HG02571 (cell line): ENCODE data around the gene LY9.
"Not testable (repeated sequence)": the region's sequence is repeated elsewhere in the genome, so short reads cannot be mapped to it uniquely, and the experiment has no call there.

Source experiments
- ATAC-seq: cut with Tn5 transposase; IDR thresholded peaks from one replicate; pipeline ENCODE4 v1.9.1; 2021; ENCODE audit warnings: mild to moderate bottlenecking, moderate library complexity; ENCODE audit not compliant: unreplicated experiment

Gene LY9

DNA sequence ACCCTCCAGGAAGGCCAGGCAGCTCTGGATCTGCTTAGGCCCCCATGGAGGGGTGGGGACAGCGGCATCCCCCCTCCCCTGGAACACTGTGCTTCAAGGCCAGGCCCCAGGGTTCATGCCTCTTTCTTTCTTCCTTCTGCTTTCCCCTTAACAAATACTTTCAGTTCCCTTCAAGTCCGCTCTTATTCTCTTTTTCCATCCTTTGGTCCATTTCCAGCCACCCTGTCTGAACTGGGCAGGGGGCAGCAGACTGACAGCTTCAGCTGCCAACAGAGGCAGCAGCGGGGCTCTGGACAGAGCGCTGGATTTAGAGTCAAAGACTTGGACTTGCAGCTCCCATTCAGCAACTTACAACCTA lies 67.8 kb downstream of the LY9 start:
- ATAC-seq, result no peak

DNA sequence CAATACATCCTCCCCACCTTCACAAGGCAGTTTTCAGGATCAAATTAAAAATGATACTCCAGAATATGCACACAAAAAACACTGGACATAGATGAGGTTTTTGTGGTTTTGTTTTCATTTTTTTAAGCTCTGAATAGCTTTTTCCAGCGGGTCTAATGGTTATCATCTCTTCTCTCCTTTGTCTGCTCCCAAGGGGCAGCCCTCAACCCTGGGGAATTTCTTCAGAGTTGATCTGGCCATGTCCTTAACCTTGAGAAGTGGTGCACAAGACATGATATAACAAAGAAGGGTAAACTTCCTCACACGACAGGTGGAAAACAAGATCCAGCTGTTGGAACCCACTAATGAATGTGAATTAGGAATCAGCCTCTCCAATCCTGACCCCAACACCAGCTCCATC lies 68.2 kb downstream of the LY9 start:
- ATAC-seq, result no peak

DNA sequence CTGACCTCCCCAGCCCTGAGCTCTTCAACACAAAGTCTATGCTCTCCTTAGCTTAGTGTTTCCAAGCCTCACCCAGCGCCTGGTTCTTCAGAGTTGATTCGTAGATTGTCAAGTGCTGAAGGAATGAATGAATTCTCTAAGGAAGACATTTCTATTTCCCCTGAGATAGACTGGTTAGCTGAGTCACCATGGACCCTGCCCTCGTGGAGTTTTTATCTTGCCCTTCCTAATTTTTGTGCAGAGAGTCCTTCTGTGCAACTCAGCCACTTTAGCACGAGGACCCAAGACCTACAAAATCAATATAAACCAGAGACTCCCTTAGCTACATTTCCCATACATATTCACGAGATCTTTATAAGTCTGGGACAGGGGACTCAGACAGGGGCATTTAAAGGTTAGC lies 69.4 kb downstream of the LY9 start:
- no peak for ATAC-seq

DNA sequence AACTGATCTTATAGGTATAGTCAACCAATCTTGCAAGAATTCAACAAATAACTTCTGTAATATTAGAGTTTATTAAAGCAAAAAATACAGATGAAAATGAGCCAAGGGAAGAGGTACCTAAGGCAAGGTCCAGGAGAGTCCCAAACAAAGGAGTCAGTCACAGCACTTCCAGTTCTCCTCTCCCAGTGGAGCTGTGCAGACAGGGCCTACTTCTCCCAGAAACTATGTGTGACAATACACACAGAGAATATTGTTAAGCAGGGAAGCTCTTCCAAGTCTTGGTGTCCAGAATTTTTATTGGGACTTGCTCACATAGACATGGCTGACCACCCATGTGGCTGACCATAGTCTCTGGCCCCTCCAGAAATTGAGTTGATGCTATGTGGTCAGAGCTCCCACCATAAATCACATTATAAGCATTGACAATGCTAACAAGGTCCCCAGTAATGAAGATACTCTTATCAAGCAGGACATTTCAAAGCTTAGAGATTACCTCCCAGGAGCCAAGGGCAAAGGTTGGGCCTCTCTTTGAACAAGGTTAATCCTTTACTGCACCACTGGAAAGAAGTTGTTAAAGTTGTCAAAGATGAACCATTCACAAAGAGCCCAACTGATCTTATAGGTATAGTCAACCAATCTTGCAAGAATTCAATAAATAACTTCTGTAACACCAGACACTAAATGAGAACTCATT lies 70.2 kb downstream of the LY9 start:
- ATAC-seq, result no peak

DNA sequence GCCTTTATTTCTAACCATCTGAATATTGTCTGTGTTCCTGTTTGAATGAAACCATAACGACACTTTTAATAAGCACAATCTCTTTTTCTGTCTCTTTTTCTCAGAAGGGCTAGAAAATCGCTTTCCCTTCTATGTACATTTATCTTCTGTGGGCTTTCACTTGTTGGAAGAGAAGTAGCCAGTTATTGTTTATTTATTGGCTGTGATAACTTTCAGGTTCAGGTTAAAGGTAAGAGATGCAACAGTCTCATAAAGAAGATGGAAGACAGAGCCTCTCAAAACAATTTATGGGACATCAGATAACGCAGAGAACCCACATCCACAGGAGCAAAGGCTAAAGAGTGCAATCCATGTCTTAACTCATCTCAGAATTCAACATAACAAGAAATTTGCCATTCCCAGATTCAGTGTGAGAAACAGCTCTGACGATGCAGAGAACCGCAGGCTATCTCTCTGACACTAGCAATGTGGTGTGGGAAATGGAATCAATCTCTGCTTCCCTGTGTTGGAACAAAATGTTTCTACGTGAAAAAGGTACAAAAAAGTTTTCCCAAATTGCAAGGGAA lies 70.8 kb downstream of the LY9 start:
- ATAC-seq, result no peak

DNA sequence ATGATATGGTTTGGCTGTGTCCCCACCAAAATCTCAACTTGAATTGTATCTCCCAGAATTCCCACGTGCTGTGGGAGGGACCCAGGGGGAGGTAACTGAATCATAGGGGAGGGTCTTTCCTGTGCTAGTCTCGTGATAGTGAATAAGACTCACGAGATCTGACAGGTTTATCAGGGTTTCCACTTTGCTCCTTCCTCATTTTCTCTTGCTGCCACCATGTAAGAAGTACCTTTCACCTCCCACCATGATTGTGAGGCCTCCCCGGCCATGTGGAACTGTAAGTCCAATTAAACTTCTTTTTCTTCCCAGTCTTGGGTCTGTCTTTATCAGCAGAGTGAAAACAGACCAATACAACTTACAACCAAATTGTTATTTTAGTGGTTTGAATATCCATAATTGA lies 71.7 kb downstream of the LY9 start:
- ATAC-seq, result not testable (repeated sequence)

DNA sequence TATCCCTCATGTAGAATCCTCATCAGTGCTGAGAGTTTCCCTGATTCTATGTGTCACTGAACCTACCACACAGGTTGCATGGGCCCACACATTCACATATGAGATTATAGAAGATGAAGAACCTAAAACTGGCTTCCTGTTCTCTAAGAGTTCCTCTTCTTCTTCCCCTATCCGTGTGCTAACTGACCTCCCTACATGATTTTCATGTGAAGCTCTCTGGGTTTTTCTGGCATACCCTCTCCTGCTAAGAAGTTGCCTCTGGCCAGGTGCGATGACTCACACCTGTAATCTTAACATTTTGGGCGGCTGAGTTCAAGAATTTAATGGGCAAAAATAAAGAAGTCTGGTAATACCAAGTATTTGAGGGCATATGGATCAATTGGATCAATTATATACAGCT lies 72.2 kb downstream of the LY9 start:
- no peak for ATAC-seq

DNA sequence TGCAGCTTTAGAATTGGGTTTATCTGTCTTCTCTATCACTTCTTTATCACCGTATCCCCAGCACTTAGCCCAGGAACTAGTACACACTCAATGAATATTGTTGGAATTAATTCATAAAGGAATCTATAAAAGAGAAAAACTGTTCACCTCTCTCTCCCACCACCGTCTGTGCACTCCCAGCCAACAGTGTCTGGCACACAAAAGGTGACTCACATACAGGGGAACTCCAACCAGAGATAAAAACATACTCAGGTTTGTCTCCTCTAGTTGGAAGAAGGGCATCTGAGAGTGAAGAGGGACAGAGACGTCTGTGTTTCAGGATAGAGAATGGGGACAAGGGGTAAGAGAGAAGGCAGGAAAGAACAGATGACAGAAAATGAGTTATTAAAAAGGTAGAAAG lies 79.0 kb downstream of the LY9 start:
- no peak for ATAC-seq

DNA sequence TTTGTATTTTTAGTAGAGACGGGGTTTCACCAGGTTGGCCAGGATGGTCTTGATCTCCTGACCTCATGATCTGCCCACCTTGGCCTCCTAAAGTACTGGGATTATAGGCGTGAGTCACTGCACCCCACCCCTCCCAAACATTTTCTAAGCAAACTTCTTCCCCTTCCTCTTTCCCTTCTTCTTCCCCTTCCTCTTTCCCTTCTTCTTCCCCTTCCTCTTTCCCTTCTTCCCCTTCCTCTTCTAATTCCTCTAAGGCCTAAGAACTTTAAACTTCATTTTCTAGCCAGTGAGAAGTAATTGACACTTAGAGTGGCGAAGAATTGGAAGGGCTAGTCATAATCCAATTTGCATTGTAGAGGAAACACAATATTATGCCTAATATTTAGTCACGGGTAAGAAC lies 79.6 kb downstream of the LY9 start:
- ATAC-seq, result not testable (repeated sequence)

DNA sequence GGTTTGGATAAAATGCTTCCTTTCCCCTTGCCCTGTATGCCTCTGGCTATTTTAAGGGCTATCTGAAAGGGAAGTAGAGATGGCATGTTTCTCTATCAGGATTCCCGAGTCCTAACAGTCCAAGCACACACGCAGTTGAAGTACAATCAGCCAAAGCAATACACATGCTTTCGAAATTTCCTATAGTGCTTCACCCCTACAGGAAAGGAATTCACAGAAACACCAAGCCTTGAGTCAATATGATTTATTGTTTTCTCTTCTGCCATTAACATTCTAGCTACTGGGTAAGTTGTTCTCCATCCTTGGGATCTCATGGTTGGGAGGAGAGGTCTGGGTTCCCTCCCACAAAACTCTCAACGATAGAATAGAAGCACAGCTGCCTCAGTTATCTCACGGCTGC lies 80.3 kb downstream of the LY9 start:
- no peak for ATAC-seq

DNA sequence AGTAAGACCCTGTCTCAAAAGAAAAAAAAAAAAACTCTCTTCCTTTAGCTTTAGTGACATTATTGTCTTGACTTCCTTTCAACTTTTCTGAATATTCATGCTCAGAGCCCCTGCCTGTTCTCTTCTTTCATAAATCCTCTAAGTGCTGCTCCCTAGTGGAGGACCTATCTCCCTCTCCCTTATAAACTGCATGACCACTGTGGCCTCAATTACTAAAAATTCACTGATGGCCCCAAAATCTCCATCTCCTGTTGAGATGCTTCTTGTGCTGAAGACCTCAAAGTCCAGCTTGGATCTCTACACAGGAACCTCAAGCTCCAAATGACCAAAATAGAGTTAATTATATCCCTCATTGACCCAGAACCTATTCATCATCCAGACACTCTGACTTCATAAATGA lies 81.2 kb downstream of the LY9 start:
- ATAC-seq, result no peak
